Kidney (tissue), 14 donors: ENCODE results near the gene IMMP2L. TPM values are rescaled to one million over a fixed set of nuclear protein-coding genes. Genes with fewer than 3 reads are reported as not detected.

ENCODE experiments used
- DNase-seq, 5 donors: peaks; one replicate each; pipeline ENCODE4 v3.0.0-alpha.2; 2013 to 2020
- FAIRE-seq: peaks from 2 replicates; lab custom pipeline; 2012; peaks lifted over from hg19 to GRCh38; lab: Jason Lieb, UNC
- H3K27ac ChIP-seq, 2 donors: one replicate each; pipeline ENCODE4 v1.7.0; 2013; ENCODE audit warnings: low read depth in 2 of 2, low read length in 2 of 2, inconsistent platforms in 1 of 2
- H3K27me3 ChIP-seq: one replicate; pipeline ENCODE4 v1.7.1; 2013; ENCODE audit warnings: low read length, inconsistent platforms; ENCODE audit not compliant: control insufficient read depth, insufficient read depth
- H3K36me3 ChIP-seq, 3 donors: one replicate each; pipeline versions ENCODE4 v1.7.0 to v1.7.1; 2013; ENCODE audit warnings: low read length in 3 of 3, control low read depth in 1 of 3, inconsistent platforms in 1 of 3; ENCODE audit not compliant: insufficient read depth in 3 of 3, control insufficient read depth in 2 of 3
- H3K4me1 ChIP-seq, 3 donors: one replicate each; pipeline versions ENCODE4 v1.7.0 to v1.7.1; 2013; ENCODE audit warnings: low read length in 3 of 3, inconsistent platforms in 1 of 3, low read depth in 1 of 3; ENCODE audit not compliant: control insufficient read depth in 2 of 3, insufficient read depth in 2 of 3
- H3K4me3 ChIP-seq, 3 donors: one replicate each; pipeline versions ENCODE4 v1.7.0 to v1.8.1; 2013; ENCODE audit warnings: low read length in 3 of 3, control low read depth in 1 of 3, inconsistent platforms in 1 of 3
- H3K9ac ChIP-seq, 3 donors: one replicate each; pipeline versions ENCODE4 v1.7.0 to v1.7.1; 2013; ENCODE audit warnings: low read length in 3 of 3, control low read depth in 1 of 3, inconsistent platforms in 1 of 3
- H3K9me3 ChIP-seq, 3 donors: one replicate each; pipeline versions ENCODE4 v1.7.0 to v1.7.1; 2013; ENCODE audit warnings: low read length in 3 of 3, control low read depth in 1 of 3, inconsistent platforms in 1 of 3; ENCODE audit not compliant: control insufficient read depth in 2 of 3, insufficient read depth in 1 of 3
- intact Hi-C: fragments of 100-400 bp; cut with DNase I; formaldehyde crosslinking; loops from one replicate; pipeline ENCODE4 v1.11.1; 2022
- polyA plus RNA-seq: library from polyadenylated mRNA; stranded (reverse); fragments of 350-450 nt; fragmentation: Illumina TruSeq; extraction: RNeasy Lipid Tissue Mini Kit (QIAGEN cat#74804); gene quantifications from one replicate; pipeline ENCODE4 v1.2.3, GENCODE V29; 2014; ENCODE audit warnings: low read depth, low replicate concordance; ENCODE audit not compliant: insufficient read depth
- total RNA-seq: library from RNA; stranded (reverse); fragmentation: NEBNext Ultra II Directional; extraction: Animal tissue kit (Norgen Biotek cat#: 25700); gene quantifications from one replicate; pipeline ENCODE4 v1.2.1, GENCODE V29; 2021
- TF ChIP-seq, protein P1 (sequence below): IDR thresholded peaks from 3 replicates; pipeline ENCODE4 v1.5.1; 2012; ENCODE audit warnings: mild to moderate bottlenecking, moderate library complexity, borderline replicate concordance; ENCODE audit not compliant: insufficient read depth; ENCODE audit errors: extremely low read depth
- donor health status: control.
- donor health status: control.
- donor health status: control.
- donor health status: control.
- donor health status: control.
- donor health status: DM: yes; HTN: yes; CAD: no.
- donor health status: Normal renal cell carcinoma (clear cell type).

Gene IMMP2L
- total and polyA plus RNA-seq, 2 donors from 2014 or later = 46.4 to 52.1 TPM

DNA sequence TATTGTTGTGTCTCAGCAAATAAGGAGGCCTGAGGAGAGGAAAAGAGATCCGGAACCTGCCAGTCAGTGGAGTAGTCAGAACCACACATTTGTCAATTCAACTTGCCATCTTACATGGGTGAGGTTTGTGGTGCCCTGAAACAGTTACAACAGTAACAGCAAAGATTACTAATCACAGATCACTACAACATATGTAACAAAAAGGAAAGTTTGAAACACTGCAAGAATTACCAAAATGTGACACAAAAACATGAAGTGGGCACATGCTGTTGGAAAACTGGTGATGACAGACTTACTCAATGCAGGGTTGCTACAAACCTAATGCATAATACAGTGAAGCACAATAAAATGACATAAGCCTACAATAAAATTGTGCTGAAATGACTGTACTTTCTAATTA lies 382.0 kb downstream of the IMMP2L start:
- Histone ChIP-seq H3K9ac (no peak overlapping the region), H3K4me1 (no peaks in the 10 kb centered on the region), H3K27ac (no peak overlapping the region), H3K27me3 (no peaks in the 10 kb centered on the region), H3K9me3 (peaks cover 0 to 3% (median 0%) of the 10 kb centered on the region in 3 donors), H3K36me3 (no peaks in the 10 kb centered on the region), H3K4me3 (no peak overlapping the region)
- no peak for DNase-seq
- intact Hi-C loops = no loop called here
- no peak for FAIRE-seq
- TF ChIP-seq, protein P1, sequence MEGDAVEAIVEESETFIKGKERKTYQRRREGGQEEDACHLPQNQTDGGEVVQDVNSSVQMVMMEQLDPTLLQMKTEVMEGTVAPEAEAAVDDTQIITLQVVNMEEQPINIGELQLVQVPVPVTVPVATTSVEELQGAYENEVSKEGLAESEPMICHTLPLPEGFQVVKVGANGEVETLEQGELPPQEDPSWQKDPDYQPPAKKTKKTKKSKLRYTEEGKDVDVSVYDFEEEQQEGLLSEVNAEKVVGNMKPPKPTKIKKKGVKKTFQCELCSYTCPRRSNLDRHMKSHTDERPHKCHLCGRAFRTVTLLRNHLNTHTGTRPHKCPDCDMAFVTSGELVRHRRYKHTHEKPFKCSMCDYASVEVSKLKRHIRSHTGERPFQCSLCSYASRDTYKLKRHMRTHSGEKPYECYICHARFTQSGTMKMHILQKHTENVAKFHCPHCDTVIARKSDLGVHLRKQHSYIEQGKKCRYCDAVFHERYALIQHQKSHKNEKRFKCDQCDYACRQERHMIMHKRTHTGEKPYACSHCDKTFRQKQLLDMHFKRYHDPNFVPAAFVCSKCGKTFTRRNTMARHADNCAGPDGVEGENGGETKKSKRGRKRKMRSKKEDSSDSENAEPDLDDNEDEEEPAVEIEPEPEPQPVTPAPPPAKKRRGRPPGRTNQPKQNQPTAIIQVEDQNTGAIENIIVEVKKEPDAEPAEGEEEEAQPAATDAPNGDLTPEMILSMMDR = no peak

DNA sequence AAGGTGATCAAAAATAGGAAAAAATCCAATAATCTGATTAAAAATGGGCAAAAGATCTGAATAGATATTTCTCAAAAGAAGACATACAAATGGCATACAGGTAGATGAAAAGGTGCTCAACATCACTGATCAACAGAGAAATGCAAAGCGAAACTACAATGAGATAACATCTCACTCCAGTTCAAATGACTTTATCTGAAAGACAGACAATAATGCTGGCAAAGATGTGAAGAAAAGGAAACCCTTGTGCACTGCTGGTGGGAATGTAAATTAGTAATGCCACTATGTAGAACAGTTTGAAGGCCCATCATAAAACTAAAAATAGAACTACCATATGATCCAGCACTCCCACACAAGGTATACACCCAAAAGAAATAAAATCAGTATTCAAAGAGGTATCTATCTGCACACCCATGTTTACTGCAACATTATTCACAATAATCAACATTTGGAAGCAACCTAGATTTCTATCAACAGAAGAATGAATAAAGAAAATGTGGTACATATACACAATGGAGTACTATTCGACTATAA lies 386.3 kb downstream of the IMMP2L start:
- H3K36me3 ChIP-seq = no peaks in the 10 kb centered on the region
- H3K4me1 ChIP-seq = no peaks in the 10 kb centered on the region
- TF ChIP-seq, protein P1 = no peak
- no peak overlapping the region for H3K9ac ChIP-seq
- intact Hi-C loops = no loop called here
- DNase-seq (no peak), FAIRE-seq (no peak)
- no peaks in the 10 kb centered on the region for H3K27me3 ChIP-seq
- H3K27ac ChIP-seq = no peak overlapping the region
- peaks cover 0 to 3% (median 0%) of the 10 kb centered on the region in 3 donors for H3K9me3 ChIP-seq
- no peak overlapping the region for H3K4me3 ChIP-seq

GRCh38 chr7:111174510-111174909 lies 387.8 kb downstream of the IMMP2L start:
- no peak overlapping the region for H3K9ac ChIP-seq
- TF ChIP-seq, protein P1 = no peak
- H3K36me3 ChIP-seq = no peaks in the 10 kb centered on the region
- no peaks in the 10 kb centered on the region for H3K27me3 ChIP-seq
- intact Hi-C loops = no loop called here
- no peak for FAIRE-seq
- H3K27ac ChIP-seq = no peak overlapping the region
- peaks cover 0 to 3% (median 0%) of the 10 kb centered on the region in 3 donors for H3K9me3 ChIP-seq
- no peak overlapping the region for H3K4me3 ChIP-seq
- no peaks in the 10 kb centered on the region for H3K4me1 ChIP-seq
- DNase-seq = no peak

DNA sequence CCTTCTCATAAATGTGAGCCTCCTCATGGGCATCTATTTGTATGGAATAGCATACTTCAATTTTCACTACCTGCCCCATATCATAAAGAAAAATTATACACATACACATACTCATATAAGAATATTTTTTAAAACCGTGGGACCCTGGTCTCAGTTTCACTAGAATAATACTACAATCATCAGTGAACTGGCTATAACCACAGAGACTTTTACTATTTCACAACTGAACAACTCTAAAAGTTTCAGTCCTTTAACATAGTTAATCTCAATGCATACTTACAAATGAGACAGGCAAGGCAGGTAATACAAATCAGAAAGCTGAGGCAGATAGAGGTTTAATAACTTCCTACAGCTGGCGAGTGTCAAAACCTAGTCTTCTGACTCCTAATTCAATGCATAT lies 388.3 kb downstream of the IMMP2L start:
- H3K36me3 ChIP-seq = no peaks in the 10 kb centered on the region
- H3K9ac ChIP-seq = no peak overlapping the region
- intact Hi-C loops = no loop called here
- no peak for FAIRE-seq
- TF ChIP-seq, protein P1 = no peak
- peaks cover 0 to 3% (median 0%) of the 10 kb centered on the region in 3 donors for H3K9me3 ChIP-seq
- no peaks in the 10 kb centered on the region for H3K27me3 ChIP-seq
- no peaks in the 10 kb centered on the region for H3K4me1 ChIP-seq
- H3K4me3 ChIP-seq = no peak overlapping the region
- DNase-seq = no peak
- no peak overlapping the region for H3K27ac ChIP-seq
